Mesenchymal stem cell (in vitro differentiated cells and primary cell): ENCODE measurements around the gene NT5C1B.

Experiments used
- DNase-seq: peaks from one replicate; pipeline ENCODE4 v3.0.0-alpha.2; 2013
- H2AFZ ChIP-seq: one replicate; pipeline ENCODE4 v1.6.1; 2013; ENCODE audit warnings: low read depth, mild to moderate bottlenecking, control low read depth, inconsistent platforms, low read length, moderate library complexity
- H2AK5ac ChIP-seq: 2 replicates; pipeline ENCODE4 v1.6.1; 2013; ENCODE audit warnings: low read length, moderate library complexity, mild to moderate bottlenecking, inconsistent platforms; ENCODE audit not compliant: severe bottlenecking
- H2BK120ac ChIP-seq: one replicate; pipeline ENCODE4 v1.6.1; 2013; ENCODE audit warnings: low read depth, mild to moderate bottlenecking, inconsistent platforms, low read length, moderate library complexity
- H2BK12ac ChIP-seq, 2 experiments: one replicate each; pipeline ENCODE4 v1.6.1; 2013; ENCODE audit warnings: inconsistent platforms in 2 of 2, low read length in 2 of 2, mild to moderate bottlenecking in 2 of 2, moderate library complexity in 2 of 2, control low read depth in 1 of 2
- H2BK15ac ChIP-seq: one replicate; pipeline ENCODE4 v1.6.1; 2013; ENCODE audit warnings: mild to moderate bottlenecking, low read depth, inconsistent platforms; ENCODE audit not compliant: poor library complexity, severe bottlenecking
- H2BK5ac ChIP-seq: 2 replicates; pipeline ENCODE4 v1.6.1; 2013; ENCODE audit warnings: low read depth, mild to moderate bottlenecking, low read length, control low read depth, inconsistent platforms; ENCODE audit not compliant: poor library complexity, severe bottlenecking
- H3K14ac ChIP-seq, 2 experiments: one replicate each; pipeline ENCODE4 v1.6.1; 2013; ENCODE audit warnings: inconsistent platforms in 2 of 2, low read length in 2 of 2, control low read depth in 1 of 2, mild to moderate bottlenecking in 1 of 2, moderate library complexity in 1 of 2
- H3K18ac ChIP-seq, 2 experiments: one replicate each; pipeline ENCODE4 v1.6.1; 2013; ENCODE audit warnings: inconsistent platforms in 2 of 2, low read length in 2 of 2, control low read depth in 1 of 2, low read depth in 1 of 2, mild to moderate bottlenecking in 1 of 2
- H3K23ac ChIP-seq, 2 experiments: one replicate each; pipeline ENCODE4 v1.6.1; 2013; ENCODE audit warnings: inconsistent platforms in 2 of 2, low read length in 2 of 2, mild to moderate bottlenecking in 2 of 2, moderate library complexity in 2 of 2, control low read depth in 1 of 2
- H3K27ac ChIP-seq: 2 replicates; pipeline ENCODE4 v1.5.1; 2013; ENCODE audit warnings: mild to moderate bottlenecking, moderate library complexity, low read length, control low read depth, inconsistent platforms; ENCODE audit not compliant: poor library complexity, severe bottlenecking
- H3K27me3 ChIP-seq, 2 experiments: 2 replicates each; pipeline versions ENCODE4 v1.6.1 to v1.7.0; 2013; ENCODE audit warnings: low read length in 2 of 2, mild to moderate bottlenecking in 2 of 2, moderate library complexity in 2 of 2, control low read depth in 1 of 2, inconsistent platforms in 1 of 2; ENCODE audit not compliant: control insufficient read depth in 1 of 2, insufficient read depth in 1 of 2
- H3K36me3 ChIP-seq, 2 experiments: 2 replicates each; pipeline versions ENCODE4 v1.6.1 to v1.7.0; 2013; ENCODE audit warnings: low read length in 2 of 2, control low read depth in 1 of 2, inconsistent platforms in 1 of 2, low read depth in 1 of 2, mild to moderate bottlenecking in 1 of 2; ENCODE audit not compliant: insufficient read depth in 2 of 2, control insufficient read depth in 1 of 2
- H3K4ac ChIP-seq, 2 experiments: one replicate each; pipeline ENCODE4 v1.6.1; 2013; ENCODE audit warnings: inconsistent platforms in 2 of 2, low read length in 2 of 2, mild to moderate bottlenecking in 2 of 2, moderate library complexity in 2 of 2, control low read depth in 1 of 2, low read depth in 1 of 2
- H3K4me1 ChIP-seq: 2 replicates; pipeline ENCODE4 v1.6.1; 2013; ENCODE audit warnings: low read depth, low read length, control low read depth; ENCODE audit not compliant: control insufficient read depth, insufficient read depth
- H3K4me2 ChIP-seq: 2 replicates; pipeline ENCODE4 v1.6.1; 2013; ENCODE audit warnings: low read length, mild to moderate bottlenecking, inconsistent platforms; ENCODE audit not compliant: poor library complexity, severe bottlenecking
- H3K4me3 ChIP-seq, 2 experiments: 2 replicates each; pipeline versions ENCODE4 v1.5.1 to v1.7.0; 2013; ENCODE audit warnings: low read length in 2 of 2, mild to moderate bottlenecking in 2 of 2, control low read depth in 1 of 2, low read depth in 1 of 2; ENCODE audit not compliant: insufficient read depth in 1 of 2
- H3K79me1 ChIP-seq: replicated peaks from 2 replicates; pipeline ENCODE4 v1.6.1; 2013; ENCODE audit warnings: mild to moderate bottlenecking, control low read depth, low read length, inconsistent platforms; ENCODE audit not compliant: poor library complexity, severe bottlenecking
- H3K9ac ChIP-seq: 2 replicates; pipeline ENCODE4 v1.7.0; 2013; ENCODE audit warnings: mild to moderate bottlenecking, low read length, moderate library complexity
- H3K9me3 ChIP-seq: 2 replicates; pipeline ENCODE4 v1.7.0; 2013; ENCODE audit warnings: mild to moderate bottlenecking, low read length; ENCODE audit not compliant: control insufficient read depth
- H4K8ac ChIP-seq: one replicate; pipeline ENCODE4 v1.6.1; 2013; ENCODE audit warnings: inconsistent platforms, mild to moderate bottlenecking, low read length, moderate library complexity
- H4K91ac ChIP-seq: one replicate; pipeline ENCODE4 v1.6.1; 2013; ENCODE audit warnings: mild to moderate bottlenecking, low read length, inconsistent platforms
- WGBS: methylation state at CpG from one replicate; pipeline ENCODE4 v1.1.7; 2013; ENCODE audit warnings: mixed read lengths; 5-methylcytosine and 5-hydroxymethylcytosine counted together

Gene NT5C1B

DNA sequence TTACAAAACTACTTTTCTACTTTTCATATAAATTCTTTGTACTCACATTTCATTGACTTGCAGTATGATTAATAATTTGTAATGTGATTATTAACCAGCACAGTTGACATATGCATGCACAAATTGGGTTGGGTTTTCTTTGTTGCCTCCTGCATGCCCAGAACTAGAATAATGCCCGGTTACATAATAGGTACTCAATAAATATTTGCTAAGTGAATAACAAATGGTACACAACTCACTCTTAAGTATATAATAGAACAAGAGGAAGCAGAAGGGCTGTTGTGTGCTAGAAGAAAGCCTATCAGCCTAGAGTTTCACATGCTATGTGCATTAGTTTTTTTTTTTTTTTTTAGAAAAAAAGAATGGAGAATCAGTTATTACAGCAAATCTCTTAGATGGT, 38.2 kb downstream of the NT5C1B start:
- no peaks in the 10 kb centered on the region for H3K4me1 ChIP-seq
- no peak overlapping the region for H2AFZ ChIP-seq
- no peak overlapping the region for H3K14ac ChIP-seq
- H2BK120ac ChIP-seq, result no peak overlapping the region
- H3K9me3 ChIP-seq, result no peaks in the 10 kb centered on the region
- H3K79me1 ChIP-seq, result peaks cover 11% of the 10 kb centered on the region
- no peak overlapping the region for H3K9ac ChIP-seq
- H3K27me3 ChIP-seq, result no peaks in the 10 kb centered on the region
- no peak overlapping the region for H4K91ac ChIP-seq
- H2BK12ac ChIP-seq, result no peak overlapping the region
- H3K27ac ChIP-seq, result no peak overlapping the region
- no peak overlapping the region for H3K4me3 ChIP-seq
- no peak for DNase-seq
- H2AK5ac ChIP-seq, result no peak overlapping the region
- H3K36me3 ChIP-seq, result peaks cover 3 to 25% of the 10 kb centered on the region in 2 experiments
- no CpG with 5 or more reads among the region's 1 CpG for WGBS
- no peak overlapping the region for H3K4me2 ChIP-seq
- H3K18ac ChIP-seq, result no peak overlapping the region
- no peak overlapping the region for H3K4ac ChIP-seq
- no peak overlapping the region for H2BK5ac ChIP-seq
- H2BK15ac ChIP-seq, result no peak overlapping the region
- no peak overlapping the region for H4K8ac ChIP-seq
- H3K23ac ChIP-seq, result no peak overlapping the region

GRCh38 chr2:18550433-18550832, 38.9 kb downstream of the NT5C1B start:
- H3K14ac ChIP-seq, result no peak overlapping the region
- H2BK15ac ChIP-seq, result no peak overlapping the region
- WGBS, result no CpG with 5 or more reads among the region's 2 CpGs
- H3K4me1 ChIP-seq, result no peaks in the 10 kb centered on the region
- H3K4me3 ChIP-seq, result no peak overlapping the region
- no peak overlapping the region for H3K4ac ChIP-seq
- H3K18ac ChIP-seq, result no peak overlapping the region
- H3K23ac ChIP-seq, result no peak overlapping the region
- no peak for DNase-seq
- H2AFZ ChIP-seq, result no peak overlapping the region
- H3K27me3 ChIP-seq, result no peaks in the 10 kb centered on the region
- H4K91ac ChIP-seq, result no peak overlapping the region
- no peak overlapping the region for H3K27ac ChIP-seq
- peaks cover 11% of the 10 kb centered on the region for H3K79me1 ChIP-seq
- H4K8ac ChIP-seq, result no peak overlapping the region
- no peak overlapping the region for H2BK120ac ChIP-seq
- no peak overlapping the region for H2BK12ac ChIP-seq
- no peaks in the 10 kb centered on the region for H3K9me3 ChIP-seq
- peaks cover 3 to 19% of the 10 kb centered on the region in 2 experiments for H3K36me3 ChIP-seq
- H2AK5ac ChIP-seq, result no peak overlapping the region
- H3K4me2 ChIP-seq, result no peak overlapping the region
- H3K9ac ChIP-seq, result no peak overlapping the region
- H2BK5ac ChIP-seq, result no peak overlapping the region

- Histone ChIP-seq H3K27me3 (no peaks in the 10 kb centered on the region), H4K8ac (no peak overlapping the region), H2BK12ac (no peak overlapping the region), H3K9ac (no peak overlapping the region), H2BK5ac (no peak overlapping the region), H2BK120ac (no peak overlapping the region), H3K36me3 (peaks cover 0 to 6% of the 10 kb centered on the region in 2 experiments), H3K9me3 (no peaks in the 10 kb centered on the region), H3K4me2 (no peak overlapping the region), H2AK5ac (no peak overlapping the region), H3K23ac (no peak overlapping the region), H3K4ac (no peak overlapping the region), H2BK15ac (no peak overlapping the region), H3K4me3 (no peak overlapping the region), H3K79me1 (peaks cover 4% of the 10 kb centered on the region), H2AFZ (no peak overlapping the region), H3K27ac (no peak overlapping the region), H4K91ac (no peak overlapping the region), H3K4me1 (no peaks in the 10 kb centered on the region), H3K18ac (no peak overlapping the region), H3K14ac (no peak overlapping the region)
- WGBS, result 98% methylated on average over 2 of the region's 2 CpGs
- no peak for DNase-seq
Observed at GRCh38 chr2:18549083-18549482, 40.3 kb downstream of the NT5C1B start.

DNA sequence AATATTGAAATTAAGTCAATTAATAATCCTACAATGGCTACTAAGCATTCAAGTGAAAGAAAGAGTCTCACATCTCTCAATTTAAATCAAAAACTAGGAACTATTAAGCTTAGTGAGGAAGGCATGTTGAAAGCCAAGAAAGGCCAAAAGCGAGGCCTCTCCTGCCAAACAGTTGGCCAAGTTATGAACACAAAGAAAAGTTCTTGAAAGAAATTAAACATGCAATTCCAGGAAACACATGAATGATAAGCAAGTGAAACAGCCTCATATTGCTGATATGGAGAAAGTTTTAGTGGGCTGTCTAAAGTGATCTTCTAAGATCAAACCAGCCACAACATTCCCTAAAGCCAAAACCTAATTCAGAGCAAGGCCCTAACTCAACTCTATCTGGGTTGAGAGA, 40.7 kb downstream of the NT5C1B start:
- Histone ChIP-seq H3K9me3 (no peaks in the 10 kb centered on the region), H3K4me3 (no peak overlapping the region), H3K14ac (no peak overlapping the region), H3K18ac (no peak overlapping the region), H2BK15ac (no peak overlapping the region), H2BK5ac (no peak overlapping the region), H2AK5ac (no peak overlapping the region), H3K36me3 (peaks cover 0 to 1% of the 10 kb centered on the region in 2 experiments), H2AFZ (no peak overlapping the region), H4K91ac (no peak overlapping the region), H3K4me1 (no peaks in the 10 kb centered on the region), H3K4ac (no peak overlapping the region), H3K79me1 (peaks cover 2% of the 10 kb centered on the region), H3K9ac (no peak overlapping the region), H3K23ac (no peak overlapping the region), H3K27ac (no peak overlapping the region), H3K4me2 (no peak overlapping the region), H2BK12ac (no peak overlapping the region), H2BK120ac (no peak overlapping the region), H3K27me3 (no peaks in the 10 kb centered on the region), H4K8ac (no peak overlapping the region)
- no CpG with 5 or more reads among the region's 1 CpG for WGBS
- DNase-seq, result no peak
